NT2/D1 (cell line): ENCODE results near the gene CHRNB4.

ENCODE experiments used
- SUZ12 ChIP-seq: IDR thresholded peaks from 2 replicates; pipeline ENCODE4 v1.6.1; 2011; ENCODE audit not compliant: insufficient read length, insufficient read depth; ENCODE audit errors: extremely low read depth
- YY1 ChIP-seq: IDR thresholded peaks from 2 replicates; pipeline ENCODE4 v1.6.1; 2011; ENCODE audit not compliant: insufficient read length, insufficient read depth

DNA sequence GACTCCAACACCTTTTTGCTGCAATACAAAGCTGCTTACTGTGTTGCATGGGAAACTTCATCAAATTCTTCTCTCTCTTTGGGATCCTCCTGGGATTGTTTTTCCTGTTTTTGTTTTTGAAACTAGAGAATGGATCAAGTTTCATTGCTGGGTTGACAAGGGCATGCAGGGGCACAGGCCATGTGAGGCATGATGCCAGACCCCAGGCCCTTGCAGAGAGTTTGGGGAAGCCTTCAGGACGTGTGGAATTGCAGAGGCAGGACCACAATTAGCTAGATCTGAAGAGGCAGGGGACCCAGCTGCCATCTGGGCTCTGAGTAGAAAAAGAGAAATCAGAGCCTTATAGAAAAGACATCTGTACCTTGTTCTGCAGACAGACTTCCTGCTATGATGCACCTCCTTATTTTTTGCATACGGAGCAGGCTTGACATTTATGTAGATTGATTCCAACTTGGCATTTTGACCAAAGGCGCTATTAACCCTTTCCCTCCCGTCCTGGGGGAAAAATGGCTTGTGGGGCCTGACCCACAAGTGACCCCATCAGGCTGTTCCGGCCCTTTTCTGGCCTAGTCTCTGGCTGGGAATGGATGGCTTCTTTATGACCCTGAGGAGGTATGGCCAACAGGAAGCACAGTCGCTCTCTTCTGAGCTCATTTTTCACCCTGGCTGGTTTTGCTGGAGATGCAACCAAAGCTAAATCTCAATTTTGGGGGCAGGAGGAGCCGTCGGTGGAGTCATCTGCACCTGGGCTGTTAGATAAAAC lies 44.3 kb upstream of the CHRNB4 start:
- TF ChIP-seq YY1 = no peak
- no peak for TF ChIP-seq SUZ12
